Heart left ventricle (tissue), 16 donors: ENCODE results near the gene SPEF2. TPM values are rescaled to one million over a fixed set of nuclear protein-coding genes. Genes with fewer than 3 reads are reported as not detected.
"Not testable (repeated sequence)": the region's sequence is repeated elsewhere in the genome, so short reads cannot be mapped to it uniquely, and the experiment has no call there.

Experiments used
- ATAC-seq, 4 donors: fragments of 200-7000 bp; cut with Tn5 transposase; one replicate each; pipeline ENCODE4 v1.9.1; 2020 to 2022; ENCODE audit warnings: moderate library complexity in 4 of 4, mild to moderate bottlenecking in 3 of 4, moderate number of reproducible peaks in 1 of 4
- DNase-seq, 5 donors: peaks; one replicate each; pipeline ENCODE4 v3.0.0-alpha.2; 2020
- H3K27ac ChIP-seq, 12 donors: fragments of 200-600 bp; sonication (generic) in 4 of 12; one replicate each; pipeline versions ENCODE4 v1.5.0 to v1.8.0; 2016 to 2022; ENCODE audit warnings: mild to moderate bottlenecking in 2 of 12
- H3K27me3 ChIP-seq, 9 donors: fragments of 200-600 bp; sonication (generic) in 2 of 9; one replicate each; pipeline versions ENCODE4 v1.5.1 to v1.8.0; 2016 to 2022; ENCODE audit warnings: mild to moderate bottlenecking in 3 of 9
- H3K36me3 ChIP-seq, 9 donors: fragments of 200-600 bp; sonication (generic) in 2 of 9; one replicate each; pipeline versions ENCODE4 v1.5.0 to v1.8.0; 2018 to 2022; ENCODE audit warnings: mild to moderate bottlenecking in 2 of 9
- H3K4me1 ChIP-seq, 12 donors: fragments of 200-600 bp; sonication (generic) in 4 of 12; one replicate each; pipeline versions ENCODE4 v1.5.0 to v1.8.0; 2016 to 2022; ENCODE audit warnings: mild to moderate bottlenecking in 3 of 12
- H3K4me3 ChIP-seq, 12 donors: fragments of 200-600 bp; sonication (generic) in 4 of 12; one replicate each; pipeline versions ENCODE4 v1.5.0 to v1.8.0; 2017 to 2022; ENCODE audit warnings: mild to moderate bottlenecking in 9 of 12, moderate library complexity in 4 of 12
- H3K9me3 ChIP-seq, 12 donors: fragments of 200-600 bp; sonication (generic) in 4 of 12; one replicate each; pipeline versions ENCODE4 v1.5.0 to v1.8.0; 2016 to 2022; ENCODE audit warnings: mild to moderate bottlenecking in 1 of 12
- CTCF ChIP-seq, 12 donors: fragments of 200-600 bp; sonication (generic) in 4 of 12; IDR thresholded peaks; one replicate each; pipeline versions ENCODE4 v1.5.0 to v1.8.0; 2018 to 2022; ENCODE audit warnings: antibody characterized with exemption in 12 of 12, mild to moderate bottlenecking in 5 of 12
- POLR2A ChIP-seq, 2 donors: fragments of 450-650 bp; IDR thresholded peaks; one replicate each; pipeline ENCODE4 v1.6.1; 2017; ENCODE audit warnings: antibody characterized with exemption in 2 of 2, mild to moderate bottlenecking in 2 of 2, moderate library complexity in 2 of 2
- WGBS, 4 donors: extraction: QIAGEN DNeasy Blood & Tissue Kit in 2 of 4; methylation state at CpG; one replicate each; pipeline versions ENCODE4 v1.1.5 to v1.1.7; 2013 to 2018; 5-methylcytosine and 5-hydroxymethylcytosine counted together
- intact Hi-C, 10 donors: fragments of 100-400 bp; cut with DNase I; formaldehyde crosslinking; loops; one replicate each; pipeline versions ENCODE4 v1.11.1 to v1.14.2; 2022
- polyA plus RNA-seq, 2 donors: library from polyadenylated mRNA; stranded (reverse); fragments of 200-250 nt; gene quantifications; one replicate each; pipeline ENCODE4 v1.2.3, GENCODE V29; 2013
- total RNA-seq, 9 donors: library from RNA; depleted of rRNA in 2 of 9; stranded (reverse); fragments of >200 nt in 2 of 9; fragmentation: NEBNext Ultra II Directional in 3 of 9; extraction: Animal tissue kit (Norgen Biotek cat#: 25700) in 3 of 9; gene quantifications; one replicate each; pipeline versions ENCODE4 v1.1.0 to v1.2.4, GENCODE V29; 2016 to 2023
- donor health status: ischemic (EF 13 %, LVEDD 7.1; RV severe dilation, severe dysfunction).
- donor health status: healthy with polysubstance abuse.
- donor health status: DM: no; HTN: yes; CAD: no.
- donor health status: DM: no; HTN: no; CAD: no.
- donor health status: ischemic (EF 25% LVEDD 6.9; RV normal size, moderate dysfunction).
- donor health status: ischemic (EF 25% LVEDD 5.7; RV mildly dilated, moderate dysfunction).
- donor health status: healthy.
- donor health status: DM: yes; HTN: yes; CAD: no.
- donor health status: ischemic (EF 35%, LVEDD 5.7; RV mildly dilated, moderate dysfunction).
- donor health status: nonischemic (EF 11% LVEDD 7.7; RV severe dilation, severe dysfunction).
- donor health status: DM: yes; HTN: yes; CAD: no.
- donor health status: PGD.
- donor health status: ischemic (EF 29% LVEDD 5.4; RV normal size, mild dysfunction).
- donor health status: nonischemic (EF 23%, LVEDD 6.1; RV moderate dilation, normal function).

The SPEF2 gene
- total and polyA plus RNA-seq, 11 donors: 0.46 to 4.1 (median 1.3) TPM

GRCh38 chr5:35671541-35672295, 54.1 kb downstream of the SPEF2 start:
- Histone ChIP-seq H3K4me3 (no peak overlapping the region), H3K9me3 (no peaks in the 10 kb centered on the region), H3K27me3 (no peaks in the 10 kb centered on the region), H3K27ac (peak overlapping the region in 1 of 12 donors; percentile 1), H3K36me3 (peaks cover 0 to 12% (median 0%) of the 10 kb centered on the region in 9 donors), H3K4me1 (peaks cover 0 to 9% (median 0%) of the 10 kb centered on the region in 12 donors)
- no peak for TF ChIP-seq POLR2A (IDR thresholded peaks at IDR 0.05)
- TF ChIP-seq CTCF (IDR thresholded peaks at IDR 0.05): no peak
- DNase-seq: no peak
- intact Hi-C loops: no loop called here
- ATAC-seq: no peak
- WGBS, 4 donors: 74 to 81% (median 76%) methylated on average over 5 of the region's 5 CpGs

GRCh38 chr5:35672296-35672655, 54.6 kb downstream of the SPEF2 start:
- H3K9me3 ChIP-seq, H3K27ac ChIP-seq, H3K27me3 ChIP-seq, DNase-seq, H3K4me1 ChIP-seq, ATAC-seq, H3K4me3 ChIP-seq, H3K36me3 ChIP-seq, intact Hi-C loops: not testable (repeated sequence)
- WGBS, 4 donors: 87 to 94% (median 92%) methylated on average over 1 of the region's 1 CpG

- Histone ChIP-seq H3K27me3 (no peaks in the 10 kb centered on the region), H3K4me1 (peaks cover 0 to 9% (median 0%) of the 10 kb centered on the region in 12 donors), H3K9me3 (no peaks in the 10 kb centered on the region), H3K4me3 (no peak overlapping the region), H3K27ac (no peak overlapping the region), H3K36me3 (peaks cover 0 to 2% (median 0%) of the 10 kb centered on the region in 9 donors)
- no peak for DNase-seq
- intact Hi-C loops: no loop called here
- ATAC-seq: peak; percentile 58 to 85 (median 73)
- TF ChIP-seq CTCF (IDR thresholded peaks at IDR 0.05) (no peak), POLR2A (IDR thresholded peaks at IDR 0.05) (no peak)
- WGBS, 4 donors: 66 to 100% (median 85%) methylated on average over 1 of the region's 1 CpG
These were observed 55.3 kb downstream of the SPEF2 start for GRCh38 chr5:35672995-35673394.

GRCh38 chr5:35674049-35674448, 56.4 kb downstream of the SPEF2 start:
- TF ChIP-seq CTCF (IDR thresholded peaks at IDR 0.05) (no peak), POLR2A (IDR thresholded peaks at IDR 0.05) (no peak)
- DNase-seq (no peak), ATAC-seq (no peak)
- no peaks in the 10 kb centered on the region for H3K9me3 ChIP-seq
- no peaks in the 10 kb centered on the region for H3K36me3 ChIP-seq
- no peak overlapping the region for H3K4me3 ChIP-seq
- no peak overlapping the region for H3K27ac ChIP-seq
- intact Hi-C loops: no loop called here
- peaks cover 0 to 9% (median 0%) of the 10 kb centered on the region in 12 donors for H3K4me1 ChIP-seq
- H3K27me3 ChIP-seq: no peaks in the 10 kb centered on the region
- 70 to 83% (median 79%) methylated on average over 2 of the region's 2 CpGs for WGBS, 4 donors

GRCh38 chr5:35675392-35675791, 57.7 kb downstream of the SPEF2 start:
- ATAC-seq (no peak), DNase-seq (no peak)
- Histone ChIP-seq H3K27ac (no peak overlapping the region), H3K9me3 (no peaks in the 10 kb centered on the region), H3K4me3 (no peak overlapping the region), H3K36me3 (no peaks in the 10 kb centered on the region), H3K4me1 (peaks cover 0 to 16% (median 0%) of the 10 kb centered on the region in 12 donors), H3K27me3 (no peaks in the 10 kb centered on the region)
- intact Hi-C loops: no loop called here
- TF ChIP-seq POLR2A (IDR thresholded peaks at IDR 0.05) (no peak), CTCF (IDR thresholded peaks at IDR 0.05) (no peak)
- WGBS, 4 donors: 95 to 98% (median 97%) methylated on average over 12 of the region's 12 CpGs
